NOMO-1 treated with DMSO at 0.1 percent for 48 hours (cell line): ENCODE measurements around the gene TSPAN5.

Experiments
- DNase-seq: peaks from one replicate; lab custom pipeline; 2025; ENCODE audit not compliant: unreplicated experiment; lab: John Stamatoyannopoulos, UW

TSPAN5 gene

GRCh38 chr4:98646422-98646821 is 12.0 kb downstream of the TSPAN5 start:
- DNase-seq: no peak

GRCh38 chr4:98645527-98645926 is 12.9 kb downstream of the TSPAN5 start:
- DNase-seq: no peak

GRCh38 chr4:98643755-98644154 is 14.7 kb downstream of the TSPAN5 start:
- no peak for DNase-seq

- no peak for DNase-seq
These were observed 15.4 kb downstream of the TSPAN5 start for GRCh38 chr4:98642991-98643426.

GRCh38 chr4:98641906-98642668 is 16.3 kb downstream of the TSPAN5 start:
- DNase-seq: no peak

- no peak for DNase-seq
These were observed 17.0 kb downstream of the TSPAN5 start for GRCh38 chr4:98641376-98641775.

- DNase-seq: no peak
These were observed 18.9 kb downstream of the TSPAN5 start for GRCh38 chr4:98639523-98639922.

GRCh38 chr4:98639108-98639507 is 19.3 kb downstream of the TSPAN5 start:
- no peak for DNase-seq

GRCh38 chr4:98638661-98639060 is 19.8 kb downstream of the TSPAN5 start:
- no peak for DNase-seq

- no peak for DNase-seq
These were observed 24.4 kb downstream of the TSPAN5 start for GRCh38 chr4:98634061-98634460.

GRCh38 chr4:98633159-98633558 is 25.3 kb downstream of the TSPAN5 start:
- no peak for DNase-seq

GRCh38 chr4:98632258-98632657 is 26.2 kb downstream of the TSPAN5 start:
- DNase-seq: no peak

GRCh38 chr4:98631506-98631905 is 26.9 kb downstream of the TSPAN5 start:
- no peak for DNase-seq

GRCh38 chr4:98630737-98631454 is 27.5 kb downstream of the TSPAN5 start:
- DNase-seq: no peak

- DNase-seq: no peak
These were observed 30.7 kb downstream of the TSPAN5 start for GRCh38 chr4:98627531-98628257.

GRCh38 chr4:98626350-98626749 is 32.1 kb downstream of the TSPAN5 start:
- no peak for DNase-seq

- no peak for DNase-seq
These were observed 32.5 kb downstream of the TSPAN5 start for GRCh38 chr4:98625920-98626319.

GRCh38 chr4:98625399-98625798 is 33.0 kb downstream of the TSPAN5 start:
- DNase-seq: no peak

GRCh38 chr4:98624642-98625041 is 33.8 kb downstream of the TSPAN5 start:
- no peak for DNase-seq

- no peak for DNase-seq
These were observed 34.3 kb downstream of the TSPAN5 start for GRCh38 chr4:98624144-98624543.

- DNase-seq: no peak
These were observed 35.1 kb downstream of the TSPAN5 start for GRCh38 chr4:98623126-98623802.
